Lower lobe of right lung (tissue), 2 donors: ENCODE results near the gene THSD4. TPM values are rescaled to one million over a fixed set of nuclear protein-coding genes. Genes with fewer than 3 reads are reported as not detected.

Experiments used
- ATAC-seq, 2 donors: fragments of 200-7000 bp; cut with Tn5 transposase; one replicate each; pipeline ENCODE4 v1.9.1; 2020 to 2022; ENCODE audit warnings: mild to moderate bottlenecking in 2 of 2, moderate library complexity in 2 of 2
- DNase-seq: peaks from one replicate; pipeline ENCODE4 v3.0.0-alpha.2; 2020
- H3K27ac ChIP-seq: fragments of 200-600 bp; one replicate; pipeline ENCODE4 v1.8.0; 2022
- H3K27me3 ChIP-seq: fragments of 200-600 bp; one replicate; pipeline ENCODE4 v1.8.0; 2022; ENCODE audit warnings: low read depth
- H3K36me3 ChIP-seq: fragments of 200-600 bp; one replicate; pipeline ENCODE4 v1.8.0; 2022; ENCODE audit warnings: mild to moderate bottlenecking
- H3K4me1 ChIP-seq: fragments of 200-600 bp; one replicate; pipeline ENCODE4 v1.8.0; 2022
- H3K4me3 ChIP-seq: fragments of 200-600 bp; one replicate; pipeline ENCODE4 v1.8.0; 2022; ENCODE audit warnings: mild to moderate bottlenecking
- H3K9me3 ChIP-seq: fragments of 200-600 bp; one replicate; pipeline ENCODE4 v1.8.0; 2022
- CTCF ChIP-seq: fragments of 200-600 bp; IDR thresholded peaks from one replicate; pipeline ENCODE4 v1.8.0; 2022; ENCODE audit warnings: antibody characterized with exemption, mild to moderate bottlenecking
- intact Hi-C: fragments of 100-400 bp; cut with DNase I; formaldehyde crosslinking; loops from one replicate; pipeline ENCODE4 v1.11.0; 2022
- total RNA-seq: library from RNA; stranded (reverse); fragmentation: NEBNext Ultra II Directional; extraction: Animal tissue kit (Norgen Biotek cat#: 25700); gene quantifications from one replicate; pipeline ENCODE4 v1.2.1, GENCODE V29; 2021
- donor health status: DM: no; HTN: yes; CAD: no; lungs with severe emphysema.

The THSD4 gene
- total RNA-seq, 1 donor from 2014 or later, result 18.2 TPM

GRCh38 chr15:71447328-71448250 is 332.3 kb downstream of the THSD4 start:
- H3K27me3 ChIP-seq, result no peaks in the 10 kb centered on the region
- H3K4me1 ChIP-seq, result peaks cover 32% of the 10 kb centered on the region
- H3K4me3 ChIP-seq, result no peak overlapping the region
- DNase-seq (no peak), ATAC-seq (peak in 1 of 2 donors; percentile 32)
- H3K27ac ChIP-seq, result peak overlapping the region; percentile 32
- intact Hi-C loops, result loop anchor here (10.0 kb wide), 1 partner anchor 333 kb away; the partner anchor contains the start of gene THSD4
- TF ChIP-seq CTCF, result no peak
- no peaks in the 10 kb centered on the region for H3K9me3 ChIP-seq
- no peaks in the 10 kb centered on the region for H3K36me3 ChIP-seq

- no peaks in the 10 kb centered on the region for H3K9me3 ChIP-seq
- peak; percentile 88 for TF ChIP-seq CTCF
- H3K27ac ChIP-seq, result no peak overlapping the region
- peaks cover 22% of the 10 kb centered on the region for H3K4me1 ChIP-seq
- intact Hi-C loops, result loop anchor here (10.0 kb wide), 1 partner anchor 334 kb away; the partner anchor contains the start of gene THSD4
- no peaks in the 10 kb centered on the region for H3K27me3 ChIP-seq
- no peak for DNase-seq
- no peak overlapping the region for H3K4me3 ChIP-seq
- no peaks in the 10 kb centered on the region for H3K36me3 ChIP-seq
- peak; percentile 70 to 73 for ATAC-seq
Observed at GRCh38 chr15:71448688-71449114, 333.4 kb downstream of the THSD4 start.

- no peak for ATAC-seq
- H3K27me3 ChIP-seq, result no peaks in the 10 kb centered on the region
- no peaks in the 10 kb centered on the region for H3K36me3 ChIP-seq
- DNase-seq, result no peak
- intact Hi-C loops, result loop anchor here (10.0 kb wide), 1 partner anchor 335 kb away; the partner anchor contains the start of gene THSD4
- no peak overlapping the region for H3K27ac ChIP-seq
- no peak overlapping the region for H3K4me3 ChIP-seq
- peaks cover 20% of the 10 kb centered on the region for H3K4me1 ChIP-seq
- no peak for TF ChIP-seq CTCF
- H3K9me3 ChIP-seq, result no peaks in the 10 kb centered on the region
Observed at GRCh38 chr15:71449363-71449762, 334.1 kb downstream of the THSD4 start.

- DNase-seq, result no peak
- ATAC-seq, result no peak
- no peak for TF ChIP-seq CTCF
- Histone ChIP-seq H3K27me3 (no peaks in the 10 kb centered on the region), H3K27ac (no peak overlapping the region), H3K4me1 (peaks cover 22% of the 10 kb centered on the region), H3K36me3 (no peaks in the 10 kb centered on the region), H3K9me3 (no peaks in the 10 kb centered on the region), H3K4me3 (no peak overlapping the region)
- intact Hi-C loops, result loop anchor here (10.0 kb wide), 1 partner anchor 335 kb away; the partner anchor contains the start of gene THSD4
Observed at GRCh38 chr15:71449956-71450355, 334.7 kb downstream of the THSD4 start.

GRCh38 chr15:71451130-71451529 is 335.9 kb downstream of the THSD4 start:
- Histone ChIP-seq H3K27ac (no peak overlapping the region), H3K9me3 (no peaks in the 10 kb centered on the region), H3K27me3 (no peaks in the 10 kb centered on the region), H3K4me1 (peaks cover 22% of the 10 kb centered on the region), H3K4me3 (no peak overlapping the region), H3K36me3 (no peaks in the 10 kb centered on the region)
- DNase-seq, result no peak
- TF ChIP-seq CTCF, result no peak
- intact Hi-C loops, result no loop called here
- no peak for ATAC-seq
